H54 (cell line): Measurements from ENCODE around the gene CHCHD3.

Source experiments
- DNase-seq: peaks from one replicate; pipeline ENCODE4 v3.0.0; 2011; ENCODE audit warnings: low spot score, mixed read lengths; ENCODE audit not compliant: insufficient read length
- FAIRE-seq: peaks from 3 replicates; lab custom pipeline; 2011; peaks lifted over from hg19 to GRCh38; lab: Jason Lieb, UNC
- POLR2A ChIP-seq: IDR thresholded peaks from 2 replicates; pipeline ENCODE4 v1.6.1; 2011; ENCODE audit warnings: low read depth, mild to moderate bottlenecking, low read length

The CHCHD3 gene

DNA sequence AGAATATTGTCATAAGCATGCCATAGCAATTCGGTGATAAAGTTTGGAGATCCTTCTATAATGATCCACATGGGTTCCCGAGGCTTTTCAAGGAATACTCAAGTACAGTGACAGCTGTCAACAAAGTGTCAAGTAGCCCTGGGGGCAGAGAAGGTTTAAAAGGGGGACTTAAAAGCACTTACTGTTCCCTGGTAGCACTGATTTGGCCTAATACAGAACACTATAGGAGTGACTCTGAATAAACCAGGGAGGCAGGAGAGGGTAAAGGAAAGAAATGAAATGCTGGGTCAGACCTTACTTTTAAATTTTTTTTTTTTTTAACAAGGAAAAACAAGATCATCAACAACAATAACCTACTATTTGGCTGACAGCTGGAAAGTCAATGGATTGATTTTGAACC is 20.1 kb downstream of the CHCHD3 start:
- no peak for TF ChIP-seq POLR2A
- FAIRE-seq, result no peak
- no peak for DNase-seq

GRCh38 chr7:133061357-133061756 is 20.5 kb downstream of the CHCHD3 start:
- FAIRE-seq (no peak), DNase-seq (no peak)
- TF ChIP-seq POLR2A, result no peak

GRCh38 chr7:133060004-133060403 is 21.9 kb downstream of the CHCHD3 start:
- DNase-seq (no peak), FAIRE-seq (no peak)
- TF ChIP-seq POLR2A, result no peak

DNA sequence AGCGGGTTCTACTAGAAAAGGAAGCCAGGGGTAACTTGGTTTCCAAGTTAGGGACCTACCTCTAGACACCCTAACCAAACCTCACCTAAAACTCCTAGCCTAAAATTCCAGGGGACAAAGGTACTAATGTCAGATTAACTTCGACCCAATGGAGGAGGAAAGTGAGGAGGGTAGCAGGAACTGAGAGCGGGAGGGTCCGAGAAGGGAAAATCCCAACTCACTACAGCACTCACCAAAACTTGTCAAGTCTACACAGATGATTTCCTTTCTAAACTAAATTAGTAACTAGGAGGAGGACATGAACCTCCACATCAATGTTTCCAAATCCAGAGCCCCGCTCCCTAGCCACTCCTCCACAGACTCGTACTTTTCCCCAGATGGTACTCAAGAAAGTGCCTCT is 22.6 kb downstream of the CHCHD3 start:
- no peak for TF ChIP-seq POLR2A
- no peak for FAIRE-seq
- DNase-seq, result no peak

DNA sequence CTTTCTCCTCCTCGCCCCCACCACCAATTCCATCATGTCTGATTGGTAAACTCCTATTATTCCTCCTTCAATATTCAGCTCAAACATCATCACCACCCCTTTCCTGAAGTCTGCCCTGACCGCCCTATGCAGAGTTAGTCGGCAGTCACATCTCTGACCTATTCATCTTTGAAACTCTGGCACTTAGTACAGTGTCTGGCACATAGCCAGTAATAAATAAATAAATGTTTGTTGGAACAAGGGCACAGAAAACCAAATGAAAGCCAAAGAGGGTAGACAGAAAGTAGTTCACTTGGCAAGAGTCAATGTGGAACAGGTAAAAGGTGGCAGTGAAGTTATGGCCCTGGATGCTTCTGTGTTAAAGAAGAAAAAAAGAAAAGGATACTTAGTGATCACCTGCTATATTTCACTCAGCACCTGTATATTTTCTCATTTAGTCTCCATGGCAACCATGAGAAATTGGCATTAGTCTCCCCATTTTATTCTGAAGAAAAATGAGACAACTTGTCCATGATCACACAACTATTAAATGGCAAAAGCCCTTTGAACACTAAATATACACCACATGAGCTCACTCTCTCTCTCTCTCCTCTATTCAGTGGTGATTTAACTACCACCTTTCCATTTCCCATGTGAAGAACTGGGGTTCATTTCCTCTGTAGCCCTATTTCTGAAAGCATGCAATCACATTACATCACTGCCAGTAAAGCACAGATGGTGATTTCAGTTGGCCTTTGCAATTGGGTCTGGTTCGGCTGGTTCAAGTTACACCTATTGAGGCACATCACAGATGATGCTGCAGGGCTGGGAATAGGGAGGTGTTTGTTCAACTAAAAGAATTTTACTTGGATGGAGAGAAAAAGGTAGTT is 25.3 kb downstream of the CHCHD3 start:
- DNase-seq, result no peak
- no peak for TF ChIP-seq POLR2A
- no peak for FAIRE-seq

- TF ChIP-seq POLR2A, result no peak
- FAIRE-seq, result no peak
- no peak for DNase-seq
Observed at GRCh38 chr7:133054162-133054840, 27.6 kb downstream of the CHCHD3 start.

DNA sequence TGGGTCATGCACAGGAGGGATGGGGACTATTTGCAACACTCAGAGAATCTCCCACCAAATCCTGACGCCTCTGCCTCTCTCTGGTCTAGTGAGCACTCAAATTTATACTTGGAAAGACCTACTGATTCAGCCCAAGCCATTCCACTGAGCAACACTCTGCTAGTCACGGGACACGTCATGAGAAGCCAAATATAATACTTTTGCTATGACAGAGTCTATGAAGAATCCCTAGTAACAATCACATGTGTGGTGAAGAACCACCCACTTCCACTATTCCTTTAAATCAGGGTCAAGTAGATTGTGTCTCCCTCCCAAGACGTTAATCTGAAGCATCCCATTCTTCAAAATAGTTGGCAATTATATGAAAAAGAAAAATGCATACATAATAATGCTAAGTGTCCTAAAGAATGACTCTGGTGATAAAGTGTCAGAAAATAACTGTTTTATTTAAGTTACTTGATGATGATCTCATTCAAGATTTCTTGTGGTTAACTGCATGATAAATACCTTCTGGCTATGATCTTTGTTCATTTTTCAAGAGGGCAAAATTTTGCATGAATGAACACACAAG is 28.5 kb downstream of the CHCHD3 start:
- DNase-seq (peak; percentile 39), FAIRE-seq (peak; percentile 97)
- no peak for TF ChIP-seq POLR2A

DNA sequence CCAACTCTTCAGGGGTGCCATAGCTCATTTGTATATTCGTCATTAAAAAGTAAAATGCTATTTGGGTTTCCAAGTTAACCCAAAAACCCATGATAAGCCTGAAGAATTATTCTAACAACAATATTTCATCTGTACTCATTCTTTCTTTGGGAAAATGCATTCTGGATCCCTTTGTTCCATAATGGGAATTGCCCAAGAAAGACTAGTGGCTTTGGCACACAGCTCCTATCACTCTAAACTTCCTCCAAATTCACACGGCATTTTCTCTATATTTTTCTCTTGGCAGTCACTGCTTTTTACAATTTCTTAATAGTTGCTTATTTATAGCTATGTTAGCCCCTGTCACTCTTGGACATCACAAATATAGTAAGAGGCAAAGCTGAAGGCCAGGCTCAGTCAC is 29.1 kb downstream of the CHCHD3 start:
- DNase-seq (no peak), FAIRE-seq (no peak)
- no peak for TF ChIP-seq POLR2A

DNA sequence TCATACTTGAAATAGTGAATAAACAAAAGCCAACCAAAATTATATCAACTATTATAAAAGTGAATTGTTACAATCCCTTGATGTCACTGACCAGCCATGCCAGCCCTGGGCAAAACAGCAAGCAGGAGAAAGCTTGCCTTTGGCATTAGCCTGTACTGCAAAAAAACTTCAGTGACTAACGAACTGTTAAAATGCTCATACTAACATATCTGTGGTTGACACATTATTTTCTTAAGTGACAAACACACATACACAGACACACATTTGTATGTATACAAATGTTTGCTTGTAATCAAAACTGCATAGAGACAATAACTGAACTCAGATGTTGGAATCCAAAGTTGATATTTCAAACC is 29.5 kb downstream of the CHCHD3 start:
- no peak for TF ChIP-seq POLR2A
- FAIRE-seq (no peak), DNase-seq (no peak)

GRCh38 chr7:133051719-133052400 is 30.0 kb downstream of the CHCHD3 start:
- FAIRE-seq, result no peak
- no peak for TF ChIP-seq POLR2A
- DNase-seq, result no peak

DNA sequence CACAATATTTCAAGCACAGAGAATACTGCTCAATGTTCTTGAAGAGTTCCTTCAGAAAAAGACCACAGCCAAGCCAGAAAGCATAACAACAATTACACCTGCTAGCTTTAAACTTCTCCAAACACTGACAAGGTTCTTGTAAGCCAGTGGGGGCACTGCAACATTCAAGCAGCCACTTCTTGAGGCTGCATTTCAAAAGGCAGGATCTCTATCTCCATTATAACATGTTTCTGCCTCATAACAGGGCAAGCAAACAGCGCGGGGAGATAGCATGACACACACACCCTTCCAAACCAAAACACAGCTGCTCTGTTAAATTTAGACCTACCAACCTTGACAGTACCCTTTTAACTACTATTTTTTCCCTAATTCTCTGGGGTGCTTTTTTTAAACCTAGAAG is 30.8 kb downstream of the CHCHD3 start:
- DNase-seq (no peak), FAIRE-seq (no peak)
- no peak for TF ChIP-seq POLR2A

- no peak for FAIRE-seq
- no peak for DNase-seq
- no peak for TF ChIP-seq POLR2A
Observed at GRCh38 chr7:133050200-133050995, 31.5 kb downstream of the CHCHD3 start.

DNA sequence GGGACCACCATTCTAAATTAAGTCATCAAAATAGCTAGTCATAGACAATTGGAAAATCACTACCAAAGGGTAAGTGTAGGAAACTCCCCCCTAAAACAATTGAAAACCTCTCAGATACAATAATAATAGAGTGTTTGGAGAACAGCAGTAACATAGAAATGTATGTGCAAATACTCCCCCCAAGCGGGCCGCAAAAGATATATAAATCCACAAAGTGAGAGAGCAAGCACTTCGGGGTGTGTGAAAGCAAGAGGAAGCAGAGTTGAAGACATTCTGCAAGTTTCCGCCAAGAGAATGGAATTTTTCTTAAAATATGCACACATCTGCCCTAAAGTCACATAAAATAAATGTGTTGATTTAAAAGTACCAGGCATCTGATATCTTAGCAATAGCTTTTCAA is 33.3 kb downstream of the CHCHD3 start:
- FAIRE-seq, result no peak

More for the DNA sequence above, 33.3 kb downstream of the CHCHD3 start:
- DNase-seq, result no peak
- no peak for TF ChIP-seq POLR2A
